ENCODE data around the gene CIB4. TPM values are rescaled to one million over a fixed set of nuclear protein-coding genes. Genes with fewer than 3 reads are reported as not detected.

Gene CIB4
- total and polyA plus RNA-seq, 2 experiments from 2014 or later: not detected

GRCh38 chr2:26542194-26542455, 99.0 kb downstream of the CIB4 start:
- Histone ChIP-seq H3K27ac (no peak overlapping the region), H3K4me3 (no peak overlapping the region), H3K4me1 (ENCODE audit: insufficient read depth) (no peaks in the 10 kb centered on the region), H2AFZ (no peak overlapping the region), H4K20me1 (ENCODE audit: insufficient read depth, poor library complexity, severe bottlenecking) (no peaks in the 10 kb centered on the region), H3K4me2 (no peak overlapping the region), H3K36me3 (replicated peaks; ENCODE audit: insufficient read depth, low read depth) (no peaks in the 10 kb centered on the region), H3K79me2 (no peaks in the 10 kb centered on the region), H3K27me3 (no peaks in the 10 kb centered on the region), H3K9me3 (ENCODE audit: low read depth) (no peaks in the 10 kb centered on the region), H3K9me2 (replicated peaks; ENCODE audit: insufficient read depth) (no peaks in the 10 kb centered on the region)
- no peak for TF ChIP-seq EZH2phosphoT487 (IDR thresholded peaks at IDR 0.05; ENCODE audit: low read depth, severe bottlenecking, unreplicated experiment)
- TF ChIP-seq EZH2 (IDR thresholded peaks at IDR 0.05; ENCODE audit: borderline replicate concordance): no peak
- TF ChIP-seq CTCF (IDR thresholded peaks at IDR 0.05; ENCODE audit: poor library complexity): no peak
- DNase-seq (ENCODE audit: low spot score): no peak
- 88% methylated on average over 5 of the region's 5 CpGs for WGBS (ENCODE audit: low lambda C conversion rate, missing lambda C conversion rate)

- Histone ChIP-seq H3K36me3 (replicated peaks; ENCODE audit: insufficient read depth, low read depth) (no peaks in the 10 kb centered on the region), H3K27ac (no peak overlapping the region), H3K4me1 (ENCODE audit: insufficient read depth) (no peaks in the 10 kb centered on the region), H2AFZ (no peak overlapping the region), H3K9me3 (ENCODE audit: low read depth) (no peaks in the 10 kb centered on the region), H3K4me3 (no peak overlapping the region), H3K79me2 (no peaks in the 10 kb centered on the region), H4K20me1 (ENCODE audit: insufficient read depth, poor library complexity, severe bottlenecking) (no peaks in the 10 kb centered on the region), H3K9me2 (replicated peaks; ENCODE audit: insufficient read depth) (no peaks in the 10 kb centered on the region), H3K27me3 (no peaks in the 10 kb centered on the region), H3K4me2 (no peak overlapping the region)
- 67% methylated on average over 6 of the region's 6 CpGs for WGBS (ENCODE audit: low lambda C conversion rate, missing lambda C conversion rate)
- TF ChIP-seq CTCF (IDR thresholded peaks at IDR 0.05; ENCODE audit: poor library complexity): no peak
- no peak for TF ChIP-seq EZH2phosphoT487 (IDR thresholded peaks at IDR 0.05; ENCODE audit: low read depth, severe bottlenecking, unreplicated experiment)
- TF ChIP-seq EZH2 (IDR thresholded peaks at IDR 0.05; ENCODE audit: borderline replicate concordance): no peak
- DNase-seq (ENCODE audit: low spot score): no peak
These were observed 99.6 kb downstream of the CIB4 start for GRCh38 chr2:26541401-26542193.

GRCh38 chr2:26540961-26541360, 100.2 kb downstream of the CIB4 start:
- Histone ChIP-seq H3K4me1 (ENCODE audit: insufficient read depth) (no peaks in the 10 kb centered on the region), H3K36me3 (replicated peaks; ENCODE audit: insufficient read depth, low read depth) (no peaks in the 10 kb centered on the region), H3K4me3 (no peak overlapping the region), H3K9me3 (ENCODE audit: low read depth) (no peaks in the 10 kb centered on the region), H3K9me2 (replicated peaks; ENCODE audit: insufficient read depth) (no peaks in the 10 kb centered on the region), H2AFZ (no peak overlapping the region), H3K79me2 (no peaks in the 10 kb centered on the region), H3K4me2 (no peak overlapping the region), H3K27me3 (no peaks in the 10 kb centered on the region), H4K20me1 (ENCODE audit: insufficient read depth, poor library complexity, severe bottlenecking) (no peaks in the 10 kb centered on the region), H3K27ac (no peak overlapping the region)
- WGBS (ENCODE audit: low lambda C conversion rate, missing lambda C conversion rate): 51% methylated on average over 6 of the region's 6 CpGs
- DNase-seq (ENCODE audit: low spot score): no peak
- TF ChIP-seq EZH2 (IDR thresholded peaks at IDR 0.05; ENCODE audit: borderline replicate concordance): no peak
- TF ChIP-seq EZH2phosphoT487 (IDR thresholded peaks at IDR 0.05; ENCODE audit: low read depth, severe bottlenecking, unreplicated experiment): no peak
- TF ChIP-seq CTCF (IDR thresholded peaks at IDR 0.05; ENCODE audit: poor library complexity): no peak

All from hepatocyte (in vitro differentiated cells).